ENCODE measurements around the gene FLNB. TPM values are rescaled to one million over a fixed set of nuclear protein-coding genes. Genes with fewer than 3 reads are reported as not detected.

Gene FLNB
- polyA plus RNA-seq, 1 of the 3 experiments (the other 2 are of a cell fraction): 127 TPM

GRCh38 chr3:58021962-58022361 is 13.7 kb downstream of the FLNB start:
- Histone ChIP-seq H3K27me3 (ENCODE audit: insufficient read depth) (no peaks in the 10 kb centered on the region), H3K4me1 (ENCODE audit: control insufficient read depth in 1 of 2, insufficient read depth in 2 of 2, low read depth in 1 of 2, low read length in 1 of 2) (peaks cover 26 to 48% of the 10 kb centered on the region in 2 experiments; a peak in 2 of 4 replicates), H3K4me2 (no peak overlapping the region), H3K36me3 (replicated peaks in 1 of 2; ENCODE audit: control insufficient read depth in 1 of 2, insufficient read depth in 2 of 2, low read length in 1 of 2) (no peaks in the 10 kb centered on the region), H2AFZ (ENCODE audit: low read depth) (no peak overlapping the region), H3K9ac (no peak overlapping the region), H3K27ac (ENCODE audit: low read depth in 2 of 2, low read length in 1 of 2) (peak overlapping the region in 1 of 2 experiments; percentile 32; a peak in 2 of 4 replicates), H3F3A (replicated peaks; ENCODE audit: insufficient read depth) (peaks cover 23% of the 10 kb centered on the region), H3K79me2 (ENCODE audit: insufficient read depth) (peaks cover 100% of the 10 kb centered on the region), H3K4me3 (ENCODE audit: low read depth in 2 of 2, low read length in 1 of 2) (no peak overlapping the region), H3K9me3 (no peaks in the 10 kb centered on the region), H3K9me2 (no peaks in the 10 kb centered on the region), H4K20me1 (ENCODE audit: insufficient read depth) (peaks cover 82% of the 10 kb centered on the region)
- WGBS (ENCODE audit: low lambda C conversion rate): 85% methylated on average over 5 of the region's 5 CpGs
- POLR2A ChIA-PET: no interaction called here
- CTCF ChIA-PET: no interaction called here
- no peak for DNase-seq
- no peak for TF ChIP-seq FOXM1 (IDR thresholded peaks at IDR 0.05; ENCODE audit: low read depth)
- no peak for TF ChIP-seq FOXJ3 (CRISPR knock-in tag; IDR thresholded peaks at IDR 0.05)
- no peak for TF ChIP-seq TCF12 (IDR thresholded peaks at IDR 0.05)
- no peak for TF ChIP-seq RAD21 (IDR thresholded peaks at IDR 0.05; ENCODE audit: low read length)
- TF ChIP-seq GABPA (IDR thresholded peaks at IDR 0.05; ENCODE audit: low read depth): no peak
- no peak for TF ChIP-seq TAF1 (IDR thresholded peaks at IDR 0.05; ENCODE audit: borderline replicate concordance, low read depth, low read length)
- TF ChIP-seq EZH2phosphoT487 (IDR thresholded peaks at IDR 0.05; ENCODE audit: borderline replicate concordance, low read depth): no peak
- no peak for TF ChIP-seq ZBTB33 (IDR thresholded peaks at IDR 0.05; ENCODE audit: borderline replicate concordance, low read depth)
- TF ChIP-seq CHD2 (IDR thresholded peaks at IDR 0.05; ENCODE audit: low read length, partially characterized antibody): no peak
- no peak for TF ChIP-seq TEAD4 (IDR thresholded peaks at IDR 0.05; ENCODE audit: borderline replicate concordance, insufficient read depth)
- no peak for TF ChIP-seq YY1 (IDR thresholded peaks at IDR 0.05; ENCODE audit: low read depth)
- no peak for TF ChIP-seq USF1 (IDR thresholded peaks at IDR 0.05; ENCODE audit: borderline replicate concordance, low read depth)
- no peak for TF ChIP-seq MXI1 (IDR thresholded peaks at IDR 0.05; ENCODE audit: low read depth, low read length)
- TF ChIP-seq RFX5 (IDR thresholded peaks at IDR 0.05; ENCODE audit: low read length): no peak
- TF ChIP-seq POLR2AphosphoS5 (IDR thresholded peaks at IDR 0.05; ENCODE audit: low read depth, low read length): no peak
- TF ChIP-seq NRF1 (IDR thresholded peaks at IDR 0.05; ENCODE audit: low read depth, low read length): no peak
- no peak for TF ChIP-seq SMC3 (IDR thresholded peaks at IDR 0.05; ENCODE audit: low read depth, low read length)
- no peak for TF ChIP-seq RCOR1 (IDR thresholded peaks at IDR 0.05; ENCODE audit: low read length)
- no peak for TF ChIP-seq IRF3 (IDR thresholded peaks at IDR 0.05; ENCODE audit: low read depth, low read length)
- TF ChIP-seq GATA2 (CRISPR knock-in tag; IDR thresholded peaks at IDR 0.05): no peak

All from SK-N-SH (cell line).